Stimulated activated CD4-positive, alpha-beta T cell treated with anti-CD3 and anti-CD28 coated beads, Interleukin-4, amount 100 ng/mL, for 48 hours (primary cell): Measurements from ENCODE around the gene NAALADL2.
"Not testable (repeated sequence)": the region's sequence is repeated elsewhere in the genome, so short reads cannot be mapped to it uniquely, and the experiment has no call there.

ENCODE experiments used
- DNase-seq, 2 donors: peaks; one replicate each; pipeline ENCODE4 v3.0.0-alpha.2; 2020; ENCODE audit warnings: low read depth in 2 of 2

Gene NAALADL2

GRCh38 chr3:175573226-175573625 is 714.1 kb downstream of the NAALADL2 start:
- no peak for DNase-seq

- DNase-seq = no peak
Measured at GRCh38 chr3:175580318-175580717, 721.2 kb downstream of the NAALADL2 start.

- DNase-seq = no peak
Measured at GRCh38 chr3:175585898-175586297, 726.8 kb downstream of the NAALADL2 start.

DNA sequence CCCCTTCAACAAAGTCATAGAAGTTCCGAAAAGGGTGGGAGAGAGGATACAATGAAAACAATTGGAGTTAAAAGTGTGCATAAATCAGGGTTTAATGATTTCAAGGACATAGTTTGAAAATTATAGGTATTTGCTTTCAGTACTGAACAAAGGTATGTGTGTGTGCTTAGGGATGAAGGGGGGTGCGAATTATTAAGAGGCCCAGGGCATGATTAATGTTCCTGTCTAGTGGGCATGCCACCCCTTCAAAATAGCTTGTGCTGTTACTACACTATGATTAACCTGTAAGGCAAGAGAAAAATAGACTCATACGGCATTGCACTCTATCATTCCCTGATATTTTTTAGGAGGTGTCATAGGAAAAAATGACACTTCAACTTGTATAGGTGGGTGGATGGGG is 731.6 kb downstream of the NAALADL2 start:
- DNase-seq = no peak

GRCh38 chr3:175591375-175591774 is 732.2 kb downstream of the NAALADL2 start:
- no peak for DNase-seq

DNA sequence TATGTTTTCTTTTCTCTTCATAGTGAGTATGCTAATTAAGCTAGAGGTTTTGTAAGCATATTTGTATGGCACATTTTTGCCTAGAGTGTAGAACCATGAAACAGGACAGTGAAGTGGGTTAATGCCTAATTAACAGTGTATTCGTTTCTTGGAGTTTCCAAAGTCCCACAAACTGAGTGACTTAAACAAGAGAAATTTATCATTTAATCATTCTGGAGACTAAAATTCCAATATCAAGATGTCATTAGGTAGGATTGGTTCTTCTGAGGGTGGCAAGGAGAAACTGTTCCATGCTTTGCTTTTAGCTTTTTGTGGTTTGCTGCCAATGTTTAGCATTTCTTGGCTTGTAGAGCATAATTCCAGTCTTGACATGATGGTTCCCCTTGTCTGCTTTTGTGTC is 734.2 kb downstream of the NAALADL2 start:
- DNase-seq = no peak

DNA sequence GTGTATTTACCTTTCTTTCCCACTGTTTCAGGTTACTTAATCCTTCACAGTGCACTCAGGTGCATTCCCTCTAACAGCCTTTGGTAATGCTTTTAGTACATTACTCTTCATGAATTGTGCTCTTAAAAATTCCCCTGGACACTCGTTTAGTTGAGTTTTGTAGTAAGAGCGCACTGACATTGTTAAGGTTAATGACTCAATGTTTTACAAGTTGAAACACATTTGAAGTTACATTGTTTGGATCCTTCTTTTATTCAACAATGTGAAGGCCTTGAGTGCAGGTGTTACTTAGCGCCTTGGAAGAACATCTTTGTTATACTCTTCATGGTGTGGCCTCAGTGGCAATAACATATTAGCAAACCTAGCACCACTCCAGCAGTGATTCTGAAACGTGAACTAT is 739.6 kb downstream of the NAALADL2 start:
- no peak for DNase-seq

- DNase-seq = no peak
Measured at GRCh38 chr3:175601521-175601920, 742.4 kb downstream of the NAALADL2 start.

DNA sequence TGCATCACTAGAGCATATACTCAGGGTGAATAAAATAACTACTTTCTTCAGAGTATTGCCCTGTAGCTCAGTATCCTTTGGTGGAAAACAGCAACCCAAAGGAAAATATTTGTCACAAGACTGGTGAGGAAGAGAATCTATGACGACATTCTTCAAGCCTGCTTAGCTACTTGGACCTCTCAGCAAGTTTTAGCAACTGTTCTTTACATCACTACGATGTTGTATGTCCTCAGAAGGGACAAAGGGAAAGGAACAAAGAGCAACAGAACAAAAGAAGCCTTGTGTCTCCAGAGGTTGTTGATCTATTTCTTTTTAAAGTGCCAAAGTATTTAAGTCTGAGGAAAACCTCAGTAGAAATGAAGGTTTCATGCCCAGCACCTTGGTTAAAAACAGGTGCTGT is 746.7 kb downstream of the NAALADL2 start:
- no peak for DNase-seq

DNA sequence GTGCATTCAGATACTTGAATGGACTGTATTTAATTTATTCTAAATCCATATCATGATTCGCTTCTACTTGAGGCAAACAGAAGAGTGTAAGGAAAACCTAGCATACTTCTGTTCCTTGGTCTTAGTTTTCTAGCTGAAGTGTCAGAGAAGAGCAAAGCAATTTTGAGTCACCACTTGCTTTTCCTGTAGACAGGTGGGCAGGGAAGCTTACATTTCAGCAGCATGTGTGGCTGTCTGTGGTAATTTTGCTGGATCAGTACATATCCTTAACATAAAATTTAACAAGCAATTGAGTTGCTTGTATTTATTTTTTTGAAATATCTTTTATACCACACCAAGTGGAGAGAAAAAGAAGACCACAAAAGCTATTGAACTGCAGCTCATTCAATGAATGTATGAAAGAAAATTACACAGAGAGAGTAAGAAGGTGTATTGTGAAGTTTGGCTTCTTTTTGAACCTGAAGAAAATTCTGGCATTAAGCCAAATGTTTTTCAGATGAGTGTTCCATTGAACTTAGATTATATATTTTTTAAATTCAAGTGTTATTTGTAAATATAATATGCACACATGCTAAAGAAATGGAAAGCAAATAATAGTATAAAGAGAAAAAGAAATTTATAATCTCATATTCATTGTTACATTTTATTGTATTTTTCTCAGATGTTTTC is 747.6 kb downstream of the NAALADL2 start:
- no peak for DNase-seq

DNA sequence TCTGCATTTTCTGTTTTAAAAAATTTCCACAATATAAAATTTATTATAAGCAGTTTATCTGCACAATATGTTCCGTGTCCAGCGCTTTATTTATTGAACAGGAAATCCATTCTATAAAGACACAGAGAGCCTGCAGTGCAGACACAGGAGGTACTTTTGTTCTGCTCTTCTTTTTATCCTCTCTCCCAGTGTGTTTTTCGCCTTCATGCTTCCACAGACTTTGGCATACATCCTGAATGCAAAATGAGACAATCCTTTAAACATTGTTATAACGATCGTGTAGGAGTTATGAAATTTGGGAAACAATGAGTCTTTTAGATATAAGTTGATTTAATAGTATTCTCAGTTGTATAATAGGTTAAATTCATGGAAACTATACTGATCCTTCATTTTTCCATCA is 749.2 kb downstream of the NAALADL2 start:
- no peak for DNase-seq

GRCh38 chr3:175608911-175609310 is 749.8 kb downstream of the NAALADL2 start:
- DNase-seq = no peak

DNA sequence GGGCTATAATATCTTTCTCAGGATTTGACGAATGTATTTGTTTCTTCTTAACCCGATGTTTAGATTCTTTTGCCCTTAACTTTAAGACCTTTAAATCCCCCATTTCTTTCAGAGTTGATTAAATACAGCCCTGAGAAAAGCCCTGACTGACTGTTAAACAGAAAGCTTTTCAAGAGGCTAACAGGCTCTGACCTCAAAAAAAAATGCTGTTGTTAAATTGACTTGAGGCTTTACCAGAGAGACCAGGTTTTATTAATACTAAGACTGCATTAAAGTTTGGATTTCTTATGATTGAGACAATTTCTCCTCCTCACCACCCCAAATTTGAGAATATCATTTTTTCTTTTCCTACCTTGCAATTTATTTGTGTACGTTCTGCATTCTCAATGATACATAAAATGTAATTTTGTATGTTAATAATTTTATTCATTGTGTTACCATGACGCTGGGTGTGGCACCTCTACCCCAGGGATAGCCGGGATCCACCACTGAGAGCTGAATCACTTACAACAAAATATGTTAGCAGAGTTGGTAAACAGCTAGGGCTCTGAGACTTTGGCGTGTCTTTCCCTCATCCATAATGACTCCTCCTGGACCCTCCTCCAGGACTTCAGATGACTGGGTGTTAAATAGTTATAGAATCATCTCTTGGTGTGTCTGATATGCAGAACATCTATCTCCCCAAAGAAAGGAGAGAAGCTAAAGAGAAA is 753.5 kb downstream of the NAALADL2 start:
- DNase-seq = no peak

- DNase-seq = not testable (repeated sequence)
Measured at GRCh38 chr3:175614107-175614506, 755.0 kb downstream of the NAALADL2 start.

DNA sequence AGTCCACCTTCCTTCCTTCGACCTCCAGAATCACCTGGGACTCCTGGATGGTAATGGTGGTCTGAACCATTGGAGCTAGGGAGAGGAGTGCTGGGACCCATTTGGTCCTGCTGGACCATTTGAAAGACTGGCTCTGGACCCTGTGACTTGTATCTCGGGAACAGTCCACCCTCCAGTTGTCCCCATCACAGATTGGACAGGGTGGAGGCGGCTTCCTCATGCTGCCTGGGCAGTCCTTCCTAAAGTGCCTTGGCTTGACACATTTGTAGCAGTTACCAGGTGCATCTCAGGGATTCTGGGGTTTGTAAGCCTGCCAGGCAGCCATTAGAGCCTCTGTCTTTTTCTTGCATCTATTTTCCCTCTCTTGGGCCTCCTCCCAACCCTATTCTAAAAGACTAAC is 758.1 kb downstream of the NAALADL2 start:
- DNase-seq = no peak

GRCh38 chr3:175619369-175619768 is 760.2 kb downstream of the NAALADL2 start:
- DNase-seq = no peak

DNA sequence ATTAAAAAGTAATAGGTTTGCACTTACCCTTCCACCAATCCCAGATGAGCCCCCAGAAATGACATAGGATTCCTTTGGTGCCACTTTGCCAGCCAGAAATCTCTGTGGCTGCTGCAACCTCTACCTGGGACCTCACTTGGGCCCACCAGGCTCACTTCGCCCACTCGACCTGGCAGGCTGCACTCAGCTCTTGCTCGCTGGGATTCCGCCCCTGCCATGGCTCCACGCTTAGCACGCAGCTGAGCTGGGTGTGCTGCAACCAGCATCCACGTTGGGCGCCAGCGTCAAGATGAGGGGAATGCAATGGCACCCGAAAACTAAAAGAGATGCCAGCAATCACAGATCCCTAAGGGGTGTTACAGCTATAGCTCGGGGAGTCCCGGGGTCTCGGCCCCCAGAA is 761.0 kb downstream of the NAALADL2 start:
- no peak for DNase-seq

- no peak for DNase-seq
Measured at GRCh38 chr3:175620532-175620931, 761.4 kb downstream of the NAALADL2 start.

DNA sequence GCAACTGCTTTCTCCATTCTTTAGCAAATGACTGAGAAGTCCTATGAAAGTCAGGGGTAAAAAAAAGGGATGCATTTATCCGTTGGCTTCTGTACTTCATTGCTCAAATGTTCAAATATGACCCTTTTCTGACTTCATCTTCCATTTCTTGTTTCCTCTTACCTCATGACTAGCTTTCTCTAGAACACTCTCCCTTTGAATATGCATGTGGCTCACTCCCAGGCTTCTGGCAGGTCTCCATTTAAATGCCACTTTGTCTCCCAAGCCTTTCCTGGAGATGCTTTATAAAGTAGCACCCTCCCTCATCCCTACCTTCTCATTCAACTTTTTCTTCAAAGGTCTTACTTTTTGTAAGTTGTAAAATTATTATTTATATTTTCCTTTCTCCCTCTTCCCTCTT is 781.8 kb downstream of the NAALADL2 start:
- no peak for DNase-seq

- no peak for DNase-seq
Measured at GRCh38 chr3:175646865-175647264, 787.7 kb downstream of the NAALADL2 start.

DNA sequence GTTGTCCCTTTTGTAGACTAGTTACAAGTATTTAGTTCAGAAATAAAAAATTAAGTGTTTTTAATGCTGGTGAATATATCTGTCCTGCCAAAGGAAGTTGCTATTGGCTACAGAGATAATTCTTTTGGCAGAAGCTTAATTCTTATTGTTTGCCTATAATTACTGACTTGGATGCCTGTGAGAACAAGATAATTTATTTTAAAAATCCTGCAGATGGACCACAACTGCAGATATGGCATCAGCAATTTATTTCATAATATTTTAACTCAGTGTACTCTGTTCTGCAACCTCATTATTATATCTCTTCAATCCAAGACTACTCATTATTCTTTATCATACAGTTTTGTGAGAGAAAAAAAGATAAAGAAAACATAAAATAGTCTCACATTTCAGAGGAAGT is 789.8 kb downstream of the NAALADL2 start:
- DNase-seq = no peak

DNA sequence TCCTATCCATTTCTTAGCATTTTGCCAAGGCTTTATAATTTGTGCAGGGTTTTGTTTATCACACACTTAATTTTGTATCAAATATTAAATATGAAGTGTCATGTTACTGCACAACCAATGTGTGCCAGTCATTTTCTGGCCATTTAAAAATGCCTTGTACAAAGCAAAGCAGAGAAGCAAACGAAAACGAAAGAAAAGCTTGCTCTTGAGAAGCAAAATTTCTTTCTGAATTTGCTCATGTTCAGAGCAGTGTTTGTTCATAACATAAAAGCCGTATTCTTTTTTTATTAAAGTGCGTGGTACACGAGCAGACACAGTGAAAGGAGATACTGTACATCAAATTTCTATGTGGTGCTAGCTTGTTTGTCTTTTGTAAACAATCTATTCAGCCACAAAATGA is 792.6 kb downstream of the NAALADL2 start:
- no peak for DNase-seq

- DNase-seq = no peak
Measured at GRCh38 chr3:175655351-175655750, 796.2 kb downstream of the NAALADL2 start.

GRCh38 chr3:175656461-175656860 is 797.3 kb downstream of the NAALADL2 start:
- no peak for DNase-seq
